Adrenal gland (tissue), 5 donors: ENCODE measurements around the gene VSIG4.
"Not testable (repeated sequence)": the region's sequence is repeated elsewhere in the genome, so short reads cannot be mapped to it uniquely, and the experiment has no call there.

ENCODE experiments used
- CTCF ChIP-seq, 6 experiments: fragments of 450-650 bp in 4 of 6; fragments of 200-600 bp in 2 of 6; sonication (generic) in 1 of 6; IDR thresholded peaks; 1 replicate in 5 of 6; 2 replicates in 1 of 6; pipeline versions ENCODE4 v1.5.1 to v1.8.0; 2016 to 2021; ENCODE audit warnings: antibody characterized with exemption in 6 of 6, mild to moderate bottlenecking in 2 of 6, moderate library complexity in 1 of 6
- POLR2A ChIP-seq, 2 donors: fragments of 450-650 bp; IDR thresholded peaks; one replicate each; pipeline ENCODE4 v1.6.1; 2017; ENCODE audit warnings: antibody characterized with exemption in 2 of 2, mild to moderate bottlenecking in 2 of 2, moderate library complexity in 1 of 2
- donor health status: DM: no; HTN: no; CAD: no.

- TF ChIP-seq CTCF, POLR2A (IDR thresholded peaks at IDR 0.05): not testable (repeated sequence)
Measured at GRCh38 chrX:66057019-66057418, 17.1 kb upstream of the VSIG4 start.
